Renal cortex interstitium (tissue), 11 donors: Measurements from ENCODE around the gene TMF1. TPM values are rescaled to one million over a fixed set of nuclear protein-coding genes. Genes with fewer than 3 reads are reported as not detected.
A peak's percentile ranks its signal among the peaks of the same experiment; 100 is the strongest.

Source experiments
- DNase-seq, 11 donors: peaks; one replicate each; pipeline ENCODE4 v3.0.0-alpha.2; 2013; ENCODE audit warnings: low read depth in 9 of 11, low spot score in 4 of 11; ENCODE audit errors: extremely low read depth in 1 of 11
- polyA plus RNA-seq, 3 donors: library from polyadenylated mRNA; unstranded; fragments of 120-200 nt; gene quantifications; one replicate each; pipeline ENCODE4 v1.2.1, GENCODE V29; 2013; ENCODE audit not compliant: insufficient read length in 3 of 3

Gene TMF1
- polyA plus RNA-seq, 3 donors: 40.3 to 61.6 (median 46.2) TPM

DNA sequence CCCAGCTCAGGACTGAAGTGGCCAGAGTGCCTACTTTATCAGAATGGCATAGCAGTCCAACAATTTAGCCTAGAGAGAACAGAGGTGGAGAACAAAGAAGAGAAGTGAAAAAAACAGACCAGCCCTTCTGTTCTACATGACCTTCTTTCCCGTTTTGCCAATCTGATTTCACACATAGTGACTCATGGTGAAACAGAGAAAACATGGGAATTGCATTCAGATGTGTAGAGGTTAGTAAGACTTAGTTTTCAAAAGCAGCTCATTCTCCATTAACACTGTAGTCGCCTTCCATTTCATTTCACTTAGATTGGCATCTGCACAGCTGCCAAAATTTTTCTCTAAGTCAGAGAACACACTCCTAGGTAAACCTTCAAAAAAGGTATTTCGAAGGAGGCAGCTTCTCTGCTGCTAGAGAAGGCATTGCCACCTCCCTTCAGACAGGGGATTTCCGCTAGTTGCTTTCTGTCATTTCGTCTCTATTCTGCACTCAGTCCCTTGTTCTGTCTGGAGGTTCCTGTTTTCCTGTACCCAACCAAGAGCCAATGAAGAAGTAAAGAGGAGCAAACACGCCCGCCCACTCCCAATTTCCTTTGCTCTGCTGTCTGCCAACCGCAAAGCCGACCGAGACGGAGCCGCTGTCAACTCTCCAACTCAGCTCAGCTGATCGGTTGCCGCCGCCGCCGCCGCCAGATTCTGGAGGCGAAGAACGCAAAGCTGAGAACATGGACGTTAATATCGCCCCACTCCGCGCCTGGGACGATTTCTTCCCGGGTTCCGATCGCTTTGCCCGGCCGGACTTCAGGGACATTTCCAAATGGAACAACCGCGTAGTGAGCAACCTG, 32.4 kb upstream of the TMF1 start, which contains the start of gene ARL6IP5:
Gene ARL6IP5 (plus strand): TSS at position 612 of the 842 bp plus-strand sequence. CDS start 111 bp downstream, at position 723.
- peak in 10 of 11 donors; percentile 61 to 89 (median 84) for DNase-seq

DNA sequence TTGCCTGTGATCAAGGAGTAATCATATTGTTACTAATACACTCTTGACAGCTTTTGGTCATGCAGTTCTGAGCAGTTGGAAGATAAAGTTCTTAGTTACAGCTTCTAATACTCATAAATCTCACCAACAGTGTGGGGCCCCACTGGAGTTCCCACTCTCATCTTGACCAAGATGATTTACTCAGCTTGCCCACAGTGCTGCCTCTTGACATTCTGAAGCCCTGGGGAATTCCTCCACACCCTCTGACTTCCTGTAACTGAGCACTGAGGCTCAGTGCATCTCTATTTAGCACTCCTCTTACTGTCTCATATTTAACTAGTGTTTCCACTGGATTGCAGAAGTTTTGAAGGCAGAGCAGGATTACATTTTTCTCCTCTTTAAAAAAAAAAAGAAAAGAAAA, 30.7 kb upstream of the TMF1 start:
- peak in 1 of 11 donors; percentile 18 for DNase-seq

- no peak for DNase-seq
Measured at GRCh38 chr3:69082361-69082760, 30.2 kb upstream of the TMF1 start.

DNA sequence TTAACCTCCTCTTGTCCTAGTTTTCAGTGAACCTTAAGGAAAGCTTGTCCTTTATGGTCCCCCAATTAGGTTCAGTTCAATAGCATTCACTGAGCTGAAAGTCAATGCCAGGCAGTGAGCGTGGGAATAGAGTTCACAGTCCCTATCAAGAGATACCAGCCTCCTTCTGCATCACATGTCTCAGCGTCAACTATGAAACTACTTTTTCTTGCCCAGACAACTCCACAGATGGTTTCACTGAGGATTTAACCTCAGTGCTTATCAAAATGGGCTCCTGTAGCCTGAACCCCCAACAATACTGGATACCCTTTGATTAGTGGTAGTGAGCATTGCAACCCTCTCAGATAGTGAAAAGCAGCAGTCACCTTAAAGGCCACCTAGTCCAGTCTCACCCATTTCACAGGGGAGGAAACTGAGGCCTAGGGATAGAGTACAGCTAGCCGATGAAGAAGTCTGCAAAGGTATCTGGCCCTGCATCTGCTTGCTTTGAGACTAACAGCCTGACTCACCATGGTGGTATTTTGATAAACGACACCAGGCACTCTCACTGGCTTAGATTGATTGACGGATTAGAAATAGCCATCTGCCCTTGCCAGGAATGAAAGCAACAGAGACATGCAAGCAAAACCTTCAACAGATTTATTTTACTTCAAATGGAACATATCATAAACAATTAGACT, 29.6 kb upstream of the TMF1 start:
- no peak for DNase-seq

DNA sequence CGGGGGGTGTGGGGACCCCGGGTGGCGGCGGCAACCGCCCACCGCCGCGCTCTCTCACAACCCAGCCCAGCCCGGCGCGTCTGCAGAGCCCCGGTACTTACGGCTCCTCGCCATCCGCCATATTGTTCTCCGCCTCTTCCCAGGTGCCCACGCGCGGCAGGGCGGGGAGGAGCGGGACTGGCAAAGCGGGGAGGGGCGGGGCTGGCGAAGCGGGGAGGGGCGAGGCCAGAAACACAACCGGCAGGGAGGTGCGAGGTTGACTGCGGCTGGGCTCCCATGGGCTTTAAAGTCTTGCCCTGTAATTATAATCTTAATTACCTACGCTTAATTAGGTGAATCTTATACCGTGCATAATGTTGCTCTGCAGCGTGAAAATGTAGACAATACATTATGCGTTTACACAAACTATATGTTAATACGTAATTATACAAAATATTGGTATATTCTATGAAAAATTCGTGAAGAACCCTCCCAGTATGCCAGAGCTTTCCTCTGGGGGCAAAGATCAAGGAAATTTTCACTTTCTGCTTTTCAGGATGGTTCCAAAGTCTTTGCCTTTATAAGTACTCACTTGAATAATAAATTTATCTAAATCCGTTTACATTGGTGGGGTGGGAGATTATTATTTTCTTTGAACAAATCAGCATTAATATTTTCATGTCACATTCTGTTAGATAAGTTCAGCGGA, 28.2 kb upstream of the TMF1 start, which contains the start of gene UBA3:
Gene UBA3 (minus strand): TSS at position 133 of the 688 bp plus-strand sequence. CDS start 12 bp downstream, at position 121.
- DNase-seq: peak in 9 of 11 donors; percentile 67 to 86 (median 82)

DNA sequence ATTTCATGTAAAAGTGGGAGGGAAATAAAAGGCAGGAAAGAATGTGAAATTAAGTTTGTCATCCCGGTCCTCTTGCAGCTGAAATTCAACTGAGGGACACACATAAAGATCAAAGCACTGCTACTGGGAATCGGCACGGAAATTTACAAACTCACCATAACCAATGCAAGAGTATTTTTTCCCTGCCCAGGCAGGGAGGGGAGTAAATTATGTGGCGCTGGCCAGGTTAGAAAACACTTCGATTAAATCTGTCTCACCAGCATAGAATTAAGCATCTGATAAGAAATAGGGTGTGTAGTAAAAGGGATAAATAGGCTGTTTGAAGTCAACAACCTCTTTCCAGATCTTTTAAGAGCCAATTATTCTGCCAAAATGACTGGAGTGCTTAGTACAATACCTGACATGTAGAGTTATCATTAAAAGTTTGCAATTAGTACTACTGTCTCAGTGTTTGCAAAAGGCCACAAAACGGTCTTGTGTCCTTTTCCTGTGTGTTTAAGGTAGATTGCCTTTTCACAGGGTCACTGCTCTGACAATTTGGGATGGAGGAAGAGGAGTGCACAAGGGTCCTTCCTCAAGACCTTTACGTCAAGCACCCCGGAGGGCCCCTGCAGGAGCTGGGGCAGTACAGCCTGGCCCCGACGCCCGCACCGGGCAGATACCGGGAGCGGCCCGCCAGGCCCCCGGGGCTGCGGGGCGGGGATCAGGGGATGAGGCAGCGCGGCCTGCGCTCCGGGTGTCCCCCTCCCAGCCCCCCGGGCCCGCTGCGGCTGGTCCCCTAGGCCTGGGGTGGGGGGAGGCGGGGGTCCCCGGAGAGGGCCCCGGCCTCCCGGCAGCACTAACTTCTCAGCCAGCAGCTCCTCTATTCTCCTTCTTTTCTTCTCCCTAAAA, 27.4 kb upstream of the TMF1 start:
- peak in 1 of 11 donors; percentile 7 for DNase-seq

- no peak for DNase-seq
Measured at GRCh38 chr3:69072928-69073327, 20.8 kb upstream of the TMF1 start.

GRCh38 chr3:69066121-69066520, 14.0 kb upstream of the TMF1 start:
- DNase-seq: no peak

DNA sequence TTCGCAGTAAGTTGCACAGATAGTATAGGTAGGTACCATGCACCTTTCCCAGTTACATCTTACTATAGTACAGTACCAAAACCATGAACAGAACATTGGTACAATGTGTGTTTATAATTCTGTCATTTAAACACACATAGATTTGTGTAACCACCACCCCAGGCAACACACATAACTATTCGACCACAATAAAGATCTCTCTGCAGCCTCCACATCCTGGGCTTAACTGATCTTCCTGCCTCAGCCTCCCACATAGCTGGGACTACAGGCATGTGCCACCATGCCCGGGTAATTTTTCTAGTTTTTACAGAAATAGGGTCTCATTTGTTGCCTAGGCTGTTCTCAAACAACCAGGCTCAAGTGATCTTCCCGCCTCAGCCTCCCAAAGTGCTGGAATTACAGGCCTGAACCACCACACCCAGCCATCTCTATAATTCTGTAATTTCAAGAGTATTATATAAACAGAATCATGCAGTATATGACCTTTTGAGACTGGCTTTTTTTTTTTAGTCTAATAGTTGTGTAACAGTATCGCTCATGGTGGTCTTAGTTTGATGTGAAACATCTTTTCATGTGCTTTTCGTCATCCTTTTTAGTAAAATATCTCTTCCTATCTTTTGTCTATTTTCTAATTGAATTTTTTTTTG, 13.3 kb upstream of the TMF1 start:
- DNase-seq: no peak

DNA sequence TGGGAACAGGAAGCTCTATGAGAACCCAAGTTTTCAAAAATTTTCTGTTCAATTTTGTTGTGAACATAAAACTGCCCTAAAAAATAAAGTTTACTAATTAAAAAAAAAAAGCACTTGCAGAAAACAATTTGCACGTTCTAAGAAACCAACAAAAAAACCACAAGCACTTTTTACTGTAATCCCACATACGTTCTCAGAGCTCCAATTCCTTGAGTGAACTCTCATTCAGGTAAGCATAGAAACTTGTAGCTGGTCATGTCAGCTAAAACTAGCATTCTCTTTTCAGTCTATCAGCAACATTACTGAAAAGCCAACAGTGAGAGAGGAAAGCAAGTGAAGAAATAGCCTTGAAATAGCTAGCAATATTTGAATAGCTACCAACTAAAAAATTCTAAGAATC, 11.5 kb upstream of the TMF1 start:
- DNase-seq: no peak

GRCh38 chr3:69059688-69060087, 7.6 kb upstream of the TMF1 start:
- DNase-seq: no peak

DNA sequence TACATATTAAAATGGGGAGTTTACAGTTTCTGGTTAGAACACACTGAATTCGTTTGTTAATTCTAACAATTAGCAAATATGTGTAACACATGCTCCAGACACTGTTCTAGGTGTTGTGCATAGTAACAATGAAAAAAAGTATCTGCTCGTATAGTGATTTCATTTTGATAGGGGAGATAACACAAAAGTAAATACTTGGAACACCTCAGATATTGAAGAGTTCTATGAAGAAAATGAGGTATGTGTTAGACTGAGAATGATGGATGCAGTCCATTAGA, 6.8 kb upstream of the TMF1 start:
- no peak for DNase-seq

- DNase-seq: no peak
Measured at GRCh38 chr3:69058180-69058946, 6.2 kb upstream of the TMF1 start.

GRCh38 chr3:69052472-69052898, 352 bp upstream of the TMF1 start:
- peak in 2 of 11 donors; percentile 2 for DNase-seq

DNA sequence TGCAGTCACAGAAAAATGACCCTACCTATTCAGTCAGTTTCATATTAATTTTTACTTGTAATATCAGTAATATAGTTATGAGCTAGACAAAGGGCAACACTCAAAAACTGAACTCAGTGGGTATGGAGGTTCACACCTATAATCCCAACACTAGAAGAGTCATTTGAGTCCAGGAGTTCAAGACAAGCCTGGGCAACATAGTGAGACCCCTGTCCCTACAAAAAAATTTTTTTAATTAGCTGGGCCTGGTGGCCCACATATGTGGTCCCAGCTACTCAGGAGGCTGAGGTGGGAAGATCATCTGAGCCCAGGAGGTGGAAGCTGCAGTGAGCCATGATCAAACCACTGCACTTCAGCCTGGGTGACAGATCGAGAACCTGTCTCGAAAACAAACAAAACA, 3.1 kb downstream of the TMF1 start:
- DNase-seq: no peak

- no peak for DNase-seq
Measured at GRCh38 chr3:69044608-69045007, 7.5 kb downstream of the TMF1 start.

DNA sequence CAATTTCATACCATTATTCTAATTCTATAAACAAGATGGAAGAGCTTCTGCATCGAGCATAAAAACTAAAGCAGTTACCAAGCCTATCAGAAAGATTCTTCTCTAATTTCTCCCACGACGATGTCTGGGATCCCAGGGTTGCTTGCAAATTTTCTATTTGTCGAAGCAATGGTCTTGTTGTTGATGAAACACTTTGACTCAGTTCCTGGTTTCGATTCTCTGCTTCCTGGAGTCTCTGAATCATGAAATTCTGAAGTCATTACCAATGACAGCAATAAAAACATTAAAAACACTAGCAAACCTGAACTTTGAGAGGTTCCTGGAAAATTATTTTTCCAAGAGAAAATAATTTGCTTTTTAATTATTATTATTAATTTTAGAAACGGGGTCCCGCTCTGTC, 18.7 kb downstream of the TMF1 start:
- no peak for DNase-seq

- DNase-seq: no peak
Measured at GRCh38 chr3:69032737-69033136, 19.4 kb downstream of the TMF1 start.
